SIG-M5 treated with dmso at 0.1 percent for 504 hours (cell line): ENCODE data around the gene NKX1-2.

Experiments used
- DNase-seq: peaks from one replicate; lab custom pipeline; 2025; ENCODE audit not compliant: unreplicated experiment; lab: John Stamatoyannopoulos, UW

NKX1-2 gene

DNA sequence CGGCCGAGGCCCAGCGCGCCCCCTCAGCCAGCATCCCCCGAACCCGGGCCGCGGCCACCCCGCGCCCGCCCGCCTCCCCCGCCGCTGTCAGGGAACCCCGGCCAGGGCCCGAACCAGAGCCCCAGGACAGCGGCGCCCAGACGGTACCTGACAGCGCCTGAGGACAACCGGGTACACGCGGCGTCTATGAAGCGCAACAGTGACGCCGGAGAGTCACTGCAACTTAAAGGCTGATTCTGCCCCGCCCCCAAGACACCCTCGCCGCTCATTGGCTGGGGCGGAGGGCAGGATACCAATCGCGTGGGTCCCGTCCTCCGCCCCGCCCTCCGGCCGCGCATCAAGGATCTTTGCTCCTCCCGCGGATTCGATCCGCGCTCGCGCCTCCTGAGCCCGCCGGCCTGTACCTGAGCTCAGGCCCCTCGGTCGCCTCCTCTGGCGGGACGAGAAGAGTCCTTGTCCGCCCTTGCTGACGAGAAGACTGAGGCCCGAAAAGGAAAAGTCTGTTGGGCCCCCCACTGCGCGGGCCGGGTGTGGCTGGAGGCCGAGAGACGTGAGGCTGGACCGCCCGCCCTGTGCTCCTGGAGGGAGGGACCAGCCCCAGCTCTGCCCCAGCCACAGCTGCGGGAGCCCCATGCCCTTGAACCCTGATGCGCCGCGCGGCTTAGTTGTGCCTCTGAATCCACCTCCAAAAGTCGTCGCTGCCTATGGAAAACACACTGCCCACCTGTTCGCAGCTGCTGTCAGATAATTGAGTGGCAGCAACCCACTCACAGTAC lies 30.9 kb downstream of the NKX1-2 start, which contains the start of gene OAT:
OAT (minus strand) TSS at position 198 of the 776 bp plus-strand sequence. CDS start 6,752 bp downstream, outside the sequence.
- peak; percentile 90 for DNase-seq

DNA sequence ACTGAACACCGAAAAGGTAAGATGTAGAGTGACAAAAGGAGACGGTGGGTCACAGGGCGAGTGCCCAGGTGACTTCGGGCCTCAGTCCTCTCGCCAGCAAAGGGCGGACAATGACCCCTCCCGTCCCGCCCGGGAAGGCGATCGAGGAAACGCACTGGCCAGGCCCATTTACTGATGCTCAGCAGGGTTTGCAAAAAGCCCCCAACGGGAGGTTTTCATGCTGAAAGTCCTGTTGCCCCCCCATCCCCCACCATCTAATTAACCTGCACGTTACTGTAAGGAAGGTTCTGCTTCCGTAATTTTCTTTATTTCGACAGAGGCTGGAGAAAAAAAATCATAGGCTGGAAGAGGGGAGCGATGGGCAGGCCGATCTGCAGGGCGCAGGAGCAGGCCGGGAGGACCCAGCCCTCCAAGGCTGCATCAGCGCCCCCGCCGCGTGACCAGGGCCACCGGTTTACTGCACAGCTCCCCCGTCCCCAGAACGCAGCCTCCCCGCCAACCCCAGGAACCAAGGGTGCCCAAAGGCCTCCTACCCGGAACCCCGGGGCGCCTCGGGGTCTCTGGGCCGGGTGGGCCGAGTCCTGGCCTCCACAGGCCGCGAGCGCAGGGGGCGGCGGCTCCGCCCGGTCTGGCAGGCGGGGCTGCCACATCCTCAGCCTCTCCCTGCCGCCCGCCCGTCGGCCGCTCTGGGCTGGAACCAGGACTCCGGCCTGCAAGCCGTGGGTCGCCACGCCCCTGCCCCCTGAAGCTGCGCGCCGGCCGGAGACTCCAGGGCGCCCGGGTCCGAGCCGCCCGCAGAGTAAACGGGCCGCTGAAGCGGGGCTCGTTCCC lies 31.7 kb downstream of the NKX1-2 start:
- DNase-seq, result peak; percentile 41

DNA sequence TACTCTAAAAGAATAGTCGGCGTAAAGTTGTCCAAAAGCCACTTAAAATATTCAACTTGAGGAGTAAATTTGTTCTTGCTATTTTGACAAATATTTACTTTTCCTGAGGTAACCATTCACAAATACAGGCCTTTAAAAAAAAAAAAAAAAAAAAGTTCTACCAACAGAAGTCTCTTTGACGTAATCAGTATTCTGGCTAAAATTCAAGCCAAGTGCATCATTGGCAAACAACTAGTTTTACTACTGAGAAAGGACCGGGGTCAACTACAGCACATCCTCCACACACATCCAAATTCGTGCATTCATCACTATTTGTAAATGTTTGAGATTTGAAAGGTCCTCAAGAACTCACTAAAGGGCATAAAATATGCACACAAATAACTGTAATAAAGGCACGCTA lies 33.1 kb downstream of the NKX1-2 start:
- no peak for DNase-seq

DNA sequence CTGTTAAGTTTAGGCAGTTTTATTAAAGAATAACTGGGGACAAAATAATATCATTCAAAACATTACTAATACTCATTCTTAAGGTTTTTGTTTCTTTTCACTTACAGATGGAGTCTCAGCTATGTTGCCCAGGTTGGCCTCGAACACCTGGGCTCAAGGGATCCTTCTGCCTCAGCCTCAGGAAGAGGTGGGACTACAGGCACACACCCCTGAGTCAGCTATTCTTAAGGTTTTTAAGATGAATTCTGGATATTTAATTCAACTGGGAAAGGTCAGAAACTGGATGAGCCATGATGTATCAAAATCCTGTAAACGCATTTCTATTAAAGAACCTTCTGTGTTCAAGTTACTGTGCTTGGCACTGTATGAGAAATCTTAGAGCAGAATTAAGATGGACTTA lies 34.6 kb downstream of the NKX1-2 start:
- DNase-seq, result no peak

DNA sequence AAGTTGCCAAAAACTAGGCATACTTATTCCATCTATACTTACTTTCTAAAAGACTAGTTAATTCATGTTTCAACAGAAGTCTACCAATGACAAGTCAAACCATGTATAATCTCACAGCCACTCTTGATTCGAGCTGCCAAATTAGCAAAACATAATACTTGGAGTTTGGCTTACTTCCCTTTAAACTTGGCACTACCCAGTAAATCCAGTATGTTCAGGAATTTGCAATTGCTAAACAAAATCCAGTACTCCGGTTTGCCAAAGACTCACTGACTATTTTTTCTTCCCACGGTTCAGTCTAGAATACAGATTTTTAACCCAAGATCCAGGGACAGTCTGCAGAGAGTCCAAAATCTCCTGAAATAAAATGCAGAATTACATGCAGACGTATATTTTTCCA lies 35.8 kb downstream of the NKX1-2 start:
- no peak for DNase-seq

DNA sequence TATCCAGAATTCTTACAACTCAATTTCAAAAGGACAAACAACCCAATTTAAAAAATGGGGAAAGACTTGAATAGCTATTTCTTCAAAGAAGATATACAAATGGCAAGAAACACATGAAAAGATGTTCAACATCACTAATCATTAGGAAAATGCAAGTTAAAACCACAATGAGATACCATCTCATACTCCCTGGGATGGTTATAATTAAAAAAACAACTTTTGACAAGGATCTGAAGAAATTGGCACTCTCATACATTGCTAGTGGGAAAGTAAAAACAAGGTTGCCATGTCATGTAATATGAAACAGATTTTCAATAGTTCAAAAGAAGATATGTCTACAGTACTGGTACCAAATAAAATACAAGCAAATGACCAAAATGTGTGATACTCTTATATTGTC lies 40.1 kb downstream of the NKX1-2 start:
- no peak for DNase-seq

DNA sequence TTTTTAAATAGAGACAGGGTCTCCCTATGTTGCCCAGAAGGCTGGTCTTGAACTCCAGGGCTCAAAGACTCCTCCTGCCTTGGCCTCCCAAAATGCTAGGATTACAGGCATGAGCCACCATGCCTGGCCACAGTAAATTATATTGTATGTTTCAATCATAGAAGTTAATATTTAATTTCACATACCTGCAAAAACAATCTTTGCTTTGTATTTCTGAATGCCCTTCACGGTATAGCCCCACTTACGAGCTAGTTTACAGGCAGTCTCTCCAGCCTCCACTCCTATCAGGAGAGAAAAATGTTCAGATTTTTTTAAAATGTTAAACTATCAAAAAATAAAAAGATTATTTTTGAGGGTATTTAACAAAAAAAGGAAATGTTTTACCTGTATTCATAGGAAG lies 41.5 kb downstream of the NKX1-2 start:
- no peak for DNase-seq

DNA sequence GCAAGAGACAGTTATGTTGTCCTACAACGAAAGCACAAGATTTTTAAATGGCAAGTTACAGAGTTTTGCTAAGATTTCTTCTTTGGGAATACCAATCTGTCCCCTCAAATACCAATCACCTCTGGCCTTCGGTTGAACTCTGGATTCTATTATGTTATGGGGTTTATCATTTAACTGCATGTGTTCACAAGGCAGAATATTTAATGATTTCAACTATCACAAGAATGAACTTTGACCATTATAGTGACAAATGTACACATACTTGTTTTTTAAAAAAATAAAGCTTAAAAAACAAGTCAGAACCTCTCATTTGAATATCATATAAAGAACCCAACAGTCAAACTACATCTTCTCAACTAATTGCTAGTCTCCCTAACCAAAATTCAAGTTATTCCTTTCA lies 42.4 kb downstream of the NKX1-2 start:
- no peak for DNase-seq

DNA sequence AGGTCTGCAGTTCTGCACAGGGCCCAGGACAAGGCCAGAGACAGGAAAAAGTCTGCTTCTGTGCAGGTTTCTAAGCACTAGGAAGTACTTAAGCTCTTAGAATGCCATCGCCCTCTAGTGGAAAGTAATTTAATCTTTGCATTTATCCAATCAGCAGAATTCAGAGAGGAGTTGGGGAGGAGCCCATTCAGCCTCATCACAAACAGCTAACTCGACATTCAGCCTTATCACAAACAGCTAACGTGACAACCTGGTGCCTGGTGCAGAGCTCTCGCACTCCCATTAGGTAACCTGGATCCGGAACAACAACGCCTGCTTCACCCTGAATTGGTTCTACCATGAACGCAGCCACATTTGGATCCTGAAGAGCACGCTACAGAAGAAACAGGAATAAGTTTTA lies 46.3 kb downstream of the NKX1-2 start:
- DNase-seq, result peak; percentile 81

DNA sequence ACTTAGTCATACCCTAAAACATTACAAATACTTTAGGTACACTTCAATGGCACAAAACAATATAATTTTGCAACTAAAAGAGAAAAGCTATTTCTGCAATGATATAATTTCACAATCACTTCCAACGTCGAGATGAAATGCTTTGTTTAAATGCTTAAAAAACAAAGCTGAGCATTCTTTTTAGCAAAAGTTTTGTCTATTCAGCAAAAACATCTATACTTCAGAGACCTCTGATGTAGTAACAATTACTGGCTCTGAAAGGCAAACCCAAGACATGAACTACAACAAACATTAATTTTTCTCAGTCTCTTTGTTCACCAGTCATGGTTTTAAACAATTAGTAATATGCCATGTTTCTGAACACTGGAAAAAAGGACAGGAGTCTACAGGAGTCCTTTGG lies 47.6 kb downstream of the NKX1-2 start:
- DNase-seq, result no peak

DNA sequence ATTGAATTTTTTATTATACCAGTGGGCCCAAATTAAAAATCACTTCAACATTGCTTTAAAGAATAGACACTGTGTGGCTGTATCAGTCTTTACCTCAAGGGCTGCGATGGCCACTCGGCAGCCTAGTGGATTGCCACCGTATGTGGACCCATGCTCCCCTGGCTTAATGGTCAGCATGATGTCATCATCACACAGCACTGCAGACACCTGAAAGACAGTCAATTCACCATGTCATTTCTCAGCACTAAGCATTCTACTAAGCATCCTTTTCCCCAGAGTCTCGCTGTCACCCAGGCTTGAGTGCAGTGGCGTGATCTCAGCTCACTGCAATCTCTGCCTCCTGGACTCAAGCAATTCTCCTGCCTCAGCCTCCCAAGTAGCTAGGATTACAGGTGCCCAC lies 48.2 kb downstream of the NKX1-2 start:
- no peak for DNase-seq
